HepG2 (cell line): Measurements from ENCODE around the gene NLRP12. TPM values are rescaled to one million over a fixed set of nuclear protein-coding genes. Genes with fewer than 3 reads are reported as not detected.

Experiments
- BORCS8-MEF2B ChIP-seq: sonication (generic); formaldehyde crosslinking; IDR thresholded peaks from 2 replicates; pipeline ENCODE4 v1.8.0; 2022; ENCODE audit warnings: mild to moderate bottlenecking, missing genetic modification reagents
- CEBPB ChIP-seq: IDR thresholded peaks from 2 replicates; pipeline ENCODE4 v1.6.1; 2011; ENCODE audit warnings: low read depth, low read length, improper control_type of control experiment, borderline replicate concordance
- DR1 ChIP-seq: sonication (generic); formaldehyde crosslinking; IDR thresholded peaks from 2 replicates; pipeline ENCODE4 v1.8.0; 2021; ENCODE audit warnings: mild to moderate bottlenecking, missing genetic modification reagents, inconsistent platforms
- ETV5 ChIP-seq: IDR thresholded peaks from 2 replicates; pipeline ENCODE4 v1.6.1; 2018; ENCODE audit warnings: missing biosample characterization, missing genetic modification reagents, inconsistent platforms, borderline replicate concordance
- HNF4A ChIP-seq: sonication (generic); formaldehyde crosslinking; IDR thresholded peaks from 2 replicates; pipeline ENCODE4 v1.4.0; 2020; ENCODE audit warnings: missing genetic modification reagents
- KDM3A ChIP-seq: IDR thresholded peaks from 2 replicates; pipeline ENCODE4 v1.6.1; 2018; ENCODE audit warnings: low read depth, missing compliant biosample characterization
- NONO ChIP-seq, 2 experiments: fragments of 450-650 bp in 1 of 2; sonication (generic) in 1 of 2; formaldehyde crosslinking in 1 of 2; IDR thresholded peaks in 1 of 2; conservative IDR thresholded peaks in 1 of 2; 2 replicates each; pipeline versions ENCODE4 v1.6.1 to v1.8.0; 2017 to 2022; ENCODE audit warnings: mild to moderate bottlenecking in 1 of 2, missing genetic modification reagents in 1 of 2, moderate library complexity in 1 of 2
- POGZ ChIP-seq: sonication (generic); formaldehyde crosslinking; IDR thresholded peaks from 2 replicates; pipeline ENCODE4 v1.4.0; 2020; ENCODE audit warnings: mild to moderate bottlenecking, missing genetic modification reagents
- PRMT3 ChIP-seq: sonication (generic); formaldehyde crosslinking; IDR thresholded peaks from 2 replicates; pipeline ENCODE4 v1.8.1; 2022; ENCODE audit warnings: low read depth, mild to moderate bottlenecking, moderate library complexity, missing genetic modification reagents, borderline replicate concordance
- ZBTB7A ChIP-seq: sonication (generic); formaldehyde crosslinking; IDR thresholded peaks from 2 replicates; pipeline ENCODE4 v1.8.0; 2022; ENCODE audit warnings: mild to moderate bottlenecking, missing genetic modification reagents
- ZFAT ChIP-seq: sonication (generic); formaldehyde crosslinking; conservative IDR thresholded peaks from 2 replicates; pipeline ENCODE4 v1.8.1; 2023; ENCODE audit warnings: missing genetic modification reagents, inconsistent platforms
- ZFX ChIP-seq: sonication (generic); formaldehyde crosslinking; IDR thresholded peaks from 2 replicates; pipeline ENCODE4 v1.4.0; 2020; ENCODE audit warnings: mild to moderate bottlenecking, low read depth, missing genetic modification reagents, moderate library complexity
- ZKSCAN8 ChIP-seq: IDR thresholded peaks from 2 replicates; pipeline ENCODE4 v1.6.1; 2016; ENCODE audit warnings: borderline replicate concordance, missing genetic modification reagents, missing compliant biosample characterization
- ZNF549 ChIP-seq: sonication (generic); formaldehyde crosslinking; IDR thresholded peaks from 2 replicates; pipeline ENCODE4 v1.5.0; 2020; ENCODE audit warnings: missing genetic modification reagents
- polyA plus RNA-seq, 8 experiments: library from polyadenylated mRNA; depleted of rRNA in 3 of 8; stranded (reverse) in 7 of 8; unstranded in 1 of 8; fragments of >200 nt; fragmentation: Illumina TruSeq in 4 of 8; extraction: Trizol in 4 of 8; gene quantifications; 2 replicates each; pipeline versions ENCODE4 v1.2.1 to v1.2.3, GENCODE V29; 2011 to 2016; ENCODE audit warnings: low read depth in 4 of 8, missing spikeins in 1 of 8, mixed read lengths in 1 of 8; ENCODE audit not compliant: insufficient read depth in 1 of 8
- total RNA-seq, 5 experiments: library from RNA; depleted of rRNA; stranded (reverse); fragments of >200 nt; fragmentation: Illumina TruSeq; extraction: Trizol; gene quantifications; 2 replicates each; pipeline ENCODE4 v1.2.3, GENCODE V29; 2016; ENCODE audit warnings: low read depth in 1 of 5
- TF ChIP-seq, protein P1 (sequence below): sonication (generic); formaldehyde crosslinking; IDR thresholded peaks from 2 replicates; pipeline ENCODE4 v1.9.0; 2021; ENCODE audit warnings: missing genetic modification reagents, borderline replicate concordance
- TF ChIP-seq, protein P2 (sequence below), 2 experiments: fragments of 450-650 bp in 1 of 2; sonication (generic) in 1 of 2; formaldehyde crosslinking; IDR thresholded peaks; 2 replicates each; pipeline versions ENCODE4 v1.5.0 to v1.8.0; 2020 to 2022; ENCODE audit warnings: mild to moderate bottlenecking in 1 of 2, missing genetic modification reagents in 1 of 2
- TF ChIP-seq, protein P3 (sequence below), 2 experiments: sonication (generic) in 1 of 2; formaldehyde crosslinking in 1 of 2; IDR thresholded peaks; 2 replicates each; pipeline versions ENCODE4 v1.5.1 to v1.6.1; 2011 to 2020; ENCODE audit warnings: borderline replicate concordance in 1 of 2, low read depth in 1 of 2, low read length in 1 of 2, mild to moderate bottlenecking in 1 of 2, missing genetic modification reagents in 1 of 2, moderate library complexity in 1 of 2
- TF ChIP-seq, protein P4 (sequence below): IDR thresholded peaks from 2 replicates; pipeline ENCODE4 v1.6.1; 2016
- TF ChIP-seq, protein P5 (sequence below): sonication (generic); formaldehyde crosslinking; IDR thresholded peaks from 2 replicates; pipeline ENCODE4 v1.8.0; 2022; ENCODE audit warnings: mild to moderate bottlenecking, missing genetic modification reagents, moderate library complexity

The NLRP12 gene
- total and polyA plus RNA-seq, 2 of the 13 experiments (the other 11 are each of a cell fraction or from before 2014, with no cell fraction given) = 0.15 to 0.20 TPM

DNA sequence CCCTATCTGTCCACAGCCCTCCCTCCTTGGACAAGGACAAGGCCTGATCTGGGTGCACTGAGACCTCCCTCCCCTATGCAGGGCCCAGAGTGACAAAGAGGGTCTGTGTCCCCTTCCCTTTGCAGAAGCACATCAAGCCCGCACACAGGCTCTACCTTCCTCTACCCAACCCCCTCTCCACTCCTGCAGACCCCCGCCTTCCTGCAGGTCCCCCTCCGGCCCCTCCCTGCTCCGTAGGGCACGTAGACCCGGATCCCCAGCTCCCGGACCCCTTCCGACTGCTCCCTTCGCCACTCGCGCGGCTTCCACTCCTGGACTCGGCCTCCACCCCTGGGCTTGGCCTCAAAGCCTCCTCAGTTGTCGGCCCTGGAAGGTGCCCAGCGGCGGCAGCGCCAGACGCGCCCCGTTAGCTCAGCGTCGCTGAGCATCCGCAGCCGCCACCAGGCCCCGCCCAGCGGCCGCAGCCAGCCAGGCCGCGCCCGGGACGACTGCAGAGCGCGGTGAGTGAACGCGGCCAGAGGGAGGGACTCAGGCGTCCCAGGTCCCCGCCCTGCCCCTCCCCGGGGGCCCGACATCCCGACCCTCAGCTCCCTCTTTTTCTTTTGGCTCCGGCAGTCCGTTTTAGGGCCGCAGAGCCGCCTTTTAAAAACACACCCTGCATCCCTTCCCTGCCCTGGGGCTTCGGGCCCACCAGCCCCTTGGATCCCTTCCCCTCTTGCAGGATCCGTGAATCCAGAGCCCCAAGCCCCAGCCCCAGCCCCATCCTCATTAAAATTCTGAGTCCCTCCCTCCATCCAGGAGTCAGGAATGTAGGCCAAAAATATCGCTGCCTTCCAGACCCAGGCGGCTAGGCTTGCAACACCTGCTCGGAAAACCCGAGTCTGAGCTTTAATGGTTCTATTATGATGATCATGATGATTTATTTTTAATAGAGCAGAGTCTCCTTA lies 42.1 kb upstream of the NLRP12 start (continued):
- TF ChIP-seq, protein P1, sequence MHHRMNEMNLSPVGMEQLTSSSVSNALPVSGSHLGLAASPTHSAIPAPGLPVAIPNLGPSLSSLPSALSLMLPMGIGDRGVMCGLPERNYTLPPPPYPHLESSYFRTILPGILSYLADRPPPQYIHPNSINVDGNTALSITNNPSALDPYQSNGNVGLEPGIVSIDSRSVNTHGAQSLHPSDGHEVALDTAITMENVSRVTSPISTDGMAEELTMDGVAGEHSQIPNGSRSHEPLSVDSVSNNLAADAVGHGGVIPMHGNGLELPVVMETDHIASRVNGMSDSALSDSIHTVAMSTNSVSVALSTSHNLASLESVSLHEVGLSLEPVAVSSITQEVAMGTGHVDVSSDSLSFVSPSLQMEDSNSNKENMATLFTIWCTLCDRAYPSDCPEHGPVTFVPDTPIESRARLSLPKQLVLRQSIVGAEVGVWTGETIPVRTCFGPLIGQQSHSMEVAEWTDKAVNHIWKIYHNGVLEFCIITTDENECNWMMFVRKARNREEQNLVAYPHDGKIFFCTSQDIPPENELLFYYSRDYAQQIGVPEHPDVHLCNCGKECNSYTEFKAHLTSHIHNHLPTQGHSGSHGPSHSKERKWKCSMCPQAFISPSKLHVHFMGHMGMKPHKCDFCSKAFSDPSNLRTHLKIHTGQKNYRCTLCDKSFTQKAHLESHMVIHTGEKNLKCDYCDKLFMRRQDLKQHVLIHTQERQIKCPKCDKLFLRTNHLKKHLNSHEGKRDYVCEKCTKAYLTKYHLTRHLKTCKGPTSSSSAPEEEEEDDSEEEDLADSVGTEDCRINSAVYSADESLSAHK (CRISPR knock-in tag) = no peak
- no peak for TF ChIP-seq ZKSCAN8 (CRISPR knock-in tag)
- TF ChIP-seq, protein P2, sequence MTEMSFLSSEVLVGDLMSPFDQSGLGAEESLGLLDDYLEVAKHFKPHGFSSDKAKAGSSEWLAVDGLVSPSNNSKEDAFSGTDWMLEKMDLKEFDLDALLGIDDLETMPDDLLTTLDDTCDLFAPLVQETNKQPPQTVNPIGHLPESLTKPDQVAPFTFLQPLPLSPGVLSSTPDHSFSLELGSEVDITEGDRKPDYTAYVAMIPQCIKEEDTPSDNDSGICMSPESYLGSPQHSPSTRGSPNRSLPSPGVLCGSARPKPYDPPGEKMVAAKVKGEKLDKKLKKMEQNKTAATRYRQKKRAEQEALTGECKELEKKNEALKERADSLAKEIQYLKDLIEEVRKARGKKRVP (CRISPR knock-in tag; IDR thresholded peaks at IDR 0.05) = no peak
- no peak for TF ChIP-seq HNF4A
- TF ChIP-seq, protein P3, sequence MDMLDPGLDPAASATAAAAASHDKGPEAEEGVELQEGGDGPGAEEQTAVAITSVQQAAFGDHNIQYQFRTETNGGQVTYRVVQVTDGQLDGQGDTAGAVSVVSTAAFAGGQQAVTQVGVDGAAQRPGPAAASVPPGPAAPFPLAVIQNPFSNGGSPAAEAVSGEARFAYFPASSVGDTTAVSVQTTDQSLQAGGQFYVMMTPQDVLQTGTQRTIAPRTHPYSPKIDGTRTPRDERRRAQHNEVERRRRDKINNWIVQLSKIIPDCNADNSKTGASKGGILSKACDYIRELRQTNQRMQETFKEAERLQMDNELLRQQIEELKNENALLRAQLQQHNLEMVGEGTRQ (IDR thresholded peaks at IDR 0.05; ENCODE audit: low read depth, low read length) = no peak
- TF ChIP-seq, protein P3 (CRISPR knock-in tag; IDR thresholded peaks at IDR 0.05; ENCODE audit: borderline replicate concordance) = no peak
- TF ChIP-seq NONO (IDR thresholded peaks at IDR 0.05) = no peak
- TF ChIP-seq NONO (CRISPR knock-in tag; conservative IDR thresholded peaks at IDR 0.05) = peak; percentile 68; the same call in 1 of the 2 replicates
- no peak for TF ChIP-seq CEBPB
- no peak; the same call in 1 of the 2 replicates for TF ChIP-seq BORCS8-MEF2B
- TF ChIP-seq KDM3A (CRISPR knock-in tag) = no peak
- TF ChIP-seq DR1 (CRISPR knock-in tag) = peak; percentile 58
- TF ChIP-seq, protein P4, sequence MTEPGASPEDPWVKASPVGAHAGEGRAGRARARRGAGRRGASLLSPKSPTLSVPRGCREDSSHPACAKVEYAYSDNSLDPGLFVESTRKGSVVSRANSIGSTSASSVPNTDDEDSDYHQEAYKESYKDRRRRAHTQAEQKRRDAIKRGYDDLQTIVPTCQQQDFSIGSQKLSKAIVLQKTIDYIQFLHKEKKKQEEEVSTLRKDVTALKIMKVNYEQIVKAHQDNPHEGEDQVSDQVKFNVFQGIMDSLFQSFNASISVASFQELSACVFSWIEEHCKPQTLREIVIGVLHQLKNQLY = no peak
- TF ChIP-seq ZFAT (CRISPR knock-in tag) = no peak
- no peak for TF ChIP-seq PRMT3
- no peak for TF ChIP-seq ZNF549
- TF ChIP-seq ETV5 (CRISPR knock-in tag) = no peak
- 0 out of 2 replicates have a peak, but pooled peaks have one; percentile 27 for TF ChIP-seq ZBTB7A (CRISPR knock-in tag)
- 0 out of 2 replicates have a peak, but pooled peaks have one; percentile 32 for TF ChIP-seq POGZ (CRISPR knock-in tag)
- TF ChIP-seq, protein P5, sequence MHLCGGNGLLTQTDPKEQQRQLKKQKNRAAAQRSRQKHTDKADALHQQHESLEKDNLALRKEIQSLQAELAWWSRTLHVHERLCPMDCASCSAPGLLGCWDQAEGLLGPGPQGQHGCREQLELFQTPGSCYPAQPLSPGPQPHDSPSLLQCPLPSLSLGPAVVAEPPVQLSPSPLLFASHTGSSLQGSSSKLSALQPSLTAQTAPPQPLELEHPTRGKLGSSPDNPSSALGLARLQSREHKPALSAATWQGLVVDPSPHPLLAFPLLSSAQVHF (CRISPR knock-in tag) = 0 out of 2 replicates have a peak, but pooled peaks have one; percentile 37
- peak; percentile 92 for TF ChIP-seq ZFX (CRISPR knock-in tag)
